ENCODE data around the gene ABHD17C.

Gene ABHD17C

DNA sequence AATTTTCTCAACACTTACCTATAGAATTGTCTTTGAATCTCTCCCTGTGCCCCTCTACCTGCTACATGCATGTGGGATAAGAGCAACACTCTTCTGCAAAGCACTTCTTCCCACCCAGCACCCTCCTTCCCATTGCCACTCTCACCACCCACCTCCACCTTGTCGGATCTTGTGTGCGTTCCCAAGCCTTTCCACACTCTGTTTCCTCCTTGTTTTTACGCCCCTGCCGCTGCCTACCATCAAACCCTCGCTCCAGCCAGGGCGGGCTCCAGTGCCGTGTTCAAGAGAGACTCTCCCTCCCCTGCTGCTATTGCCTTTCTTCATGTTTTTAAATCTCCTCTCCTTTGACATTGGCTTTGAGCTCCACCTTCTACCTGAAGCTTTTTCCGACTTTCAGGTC lies 40.2 kb downstream of the ABHD17C start:
- H2AFZ ChIP-seq (ENCODE audit: low read length) = no peak overlapping the region
- H3K36me3 ChIP-seq (replicated peaks; ENCODE audit: insufficient read depth, low read length) = no peaks in the 10 kb centered on the region
- no peak overlapping the region for H3K4me2 ChIP-seq (ENCODE audit: low read depth, low read length)
- H3K9ac ChIP-seq (ENCODE audit: low read length) = no peak overlapping the region
- no peaks in the 10 kb centered on the region for H4K20me1 ChIP-seq (ENCODE audit: insufficient read depth, low read length)
- H3K9me2 ChIP-seq (replicated peaks; ENCODE audit: insufficient read depth, low read length) = no peaks in the 10 kb centered on the region
- no peak overlapping the region for H3K4me3 ChIP-seq (ENCODE audit: low read length)
- H3K27ac ChIP-seq (ENCODE audit: low read length) = no peak overlapping the region
- no peaks in the 10 kb centered on the region for H3F3A ChIP-seq (ENCODE audit: insufficient read depth, low read length)
- no peak for DNase-seq
- H3K79me2 ChIP-seq (ENCODE audit: low read length) = 0 out of 2 replicates have a peak, but pooled peaks cover 3% of the 10 kb centered on the region
- TF ChIP-seq, protein P1, sequence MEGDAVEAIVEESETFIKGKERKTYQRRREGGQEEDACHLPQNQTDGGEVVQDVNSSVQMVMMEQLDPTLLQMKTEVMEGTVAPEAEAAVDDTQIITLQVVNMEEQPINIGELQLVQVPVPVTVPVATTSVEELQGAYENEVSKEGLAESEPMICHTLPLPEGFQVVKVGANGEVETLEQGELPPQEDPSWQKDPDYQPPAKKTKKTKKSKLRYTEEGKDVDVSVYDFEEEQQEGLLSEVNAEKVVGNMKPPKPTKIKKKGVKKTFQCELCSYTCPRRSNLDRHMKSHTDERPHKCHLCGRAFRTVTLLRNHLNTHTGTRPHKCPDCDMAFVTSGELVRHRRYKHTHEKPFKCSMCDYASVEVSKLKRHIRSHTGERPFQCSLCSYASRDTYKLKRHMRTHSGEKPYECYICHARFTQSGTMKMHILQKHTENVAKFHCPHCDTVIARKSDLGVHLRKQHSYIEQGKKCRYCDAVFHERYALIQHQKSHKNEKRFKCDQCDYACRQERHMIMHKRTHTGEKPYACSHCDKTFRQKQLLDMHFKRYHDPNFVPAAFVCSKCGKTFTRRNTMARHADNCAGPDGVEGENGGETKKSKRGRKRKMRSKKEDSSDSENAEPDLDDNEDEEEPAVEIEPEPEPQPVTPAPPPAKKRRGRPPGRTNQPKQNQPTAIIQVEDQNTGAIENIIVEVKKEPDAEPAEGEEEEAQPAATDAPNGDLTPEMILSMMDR (IDR thresholded peaks at IDR 0.05; ENCODE audit: low read length) = no peak
- TF ChIP-seq EZH2phosphoT487 (IDR thresholded peaks at IDR 0.05; ENCODE audit: low read length) = no peak
- TF ChIP-seq EZH2 (optimal IDR thresholded peaks at IDR 0.05; ENCODE audit: low read depth, low read length) = no peak
- H3K9me3 ChIP-seq (replicated peaks; ENCODE audit: insufficient read depth, low read length) = no peaks in the 10 kb centered on the region
- H3K27me3 ChIP-seq (replicated peaks; ENCODE audit: insufficient read depth, low read length) = no peaks in the 10 kb centered on the region
- no peaks in the 10 kb centered on the region for H3K4me1 ChIP-seq (ENCODE audit: low read length)

DNA sequence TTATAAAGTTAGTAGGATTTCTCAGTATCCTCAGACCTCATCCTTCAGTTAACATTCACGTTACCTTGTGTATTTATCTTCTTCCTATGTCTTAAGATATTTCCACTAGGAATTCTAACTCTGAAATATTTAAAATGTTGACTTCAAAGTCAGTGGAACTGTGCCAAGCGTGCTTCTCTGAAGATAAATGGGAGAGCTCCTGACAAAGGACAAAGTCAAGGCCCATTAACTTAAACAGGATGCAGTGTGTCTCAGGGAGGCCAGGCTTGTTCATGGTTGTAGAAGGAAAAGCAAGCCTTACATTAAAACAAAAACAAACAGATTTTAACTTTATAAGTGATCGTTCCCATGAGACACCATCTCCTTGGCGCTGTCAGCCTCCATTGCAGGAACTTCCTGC lies 41.5 kb downstream of the ABHD17C start:
- H2AFZ ChIP-seq (ENCODE audit: low read length) = no peak overlapping the region
- no peaks in the 10 kb centered on the region for H3K9me2 ChIP-seq (replicated peaks; ENCODE audit: insufficient read depth, low read length)
- H4K20me1 ChIP-seq (ENCODE audit: insufficient read depth, low read length) = no peaks in the 10 kb centered on the region
- 0 out of 2 replicates have a peak, but pooled peaks cover 3% of the 10 kb centered on the region for H3K79me2 ChIP-seq (ENCODE audit: low read length)
- no peak overlapping the region for H3K4me3 ChIP-seq (ENCODE audit: low read length)
- H3K36me3 ChIP-seq (replicated peaks; ENCODE audit: insufficient read depth, low read length) = no peaks in the 10 kb centered on the region
- no peak overlapping the region for H3K4me2 ChIP-seq (ENCODE audit: low read depth, low read length)
- no peak overlapping the region for H3K27ac ChIP-seq (ENCODE audit: low read length)
- no peaks in the 10 kb centered on the region for H3K4me1 ChIP-seq (ENCODE audit: low read length)
- H3K9me3 ChIP-seq (replicated peaks; ENCODE audit: insufficient read depth, low read length) = no peaks in the 10 kb centered on the region
- TF ChIP-seq EZH2phosphoT487 (IDR thresholded peaks at IDR 0.05; ENCODE audit: low read length) (no peak), EZH2 (optimal IDR thresholded peaks at IDR 0.05; ENCODE audit: low read depth, low read length) (no peak)
- TF ChIP-seq, protein P1 (IDR thresholded peaks at IDR 0.05; ENCODE audit: low read length) = no peak
- DNase-seq = no peak
- no peak overlapping the region for H3K9ac ChIP-seq (ENCODE audit: low read length)
- no peaks in the 10 kb centered on the region for H3K27me3 ChIP-seq (replicated peaks; ENCODE audit: insufficient read depth, low read length)
- H3F3A ChIP-seq (ENCODE audit: insufficient read depth, low read length) = no peaks in the 10 kb centered on the region

DNA sequence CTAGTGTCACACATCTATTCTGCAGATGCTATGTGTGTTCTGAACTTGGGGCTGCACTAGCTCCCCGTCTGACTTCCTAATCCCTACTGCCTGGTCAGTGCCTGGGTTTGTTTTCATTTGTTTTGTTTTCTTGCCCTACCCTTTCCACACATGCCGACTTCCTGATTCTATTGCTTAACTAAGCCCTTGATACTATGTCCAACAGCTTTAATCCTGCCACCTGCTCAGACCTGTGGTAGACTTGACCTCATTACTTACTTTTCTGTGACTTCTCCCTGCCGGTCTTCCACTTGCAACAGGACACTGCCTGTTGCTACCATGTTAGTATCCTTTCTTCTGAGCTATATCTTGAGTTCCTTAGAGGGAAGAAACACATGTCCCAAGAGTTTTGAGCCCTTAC lies 44.8 kb downstream of the ABHD17C start:
- H3K9ac ChIP-seq (ENCODE audit: low read length) = no peak overlapping the region
- no peaks in the 10 kb centered on the region for H3K27me3 ChIP-seq (replicated peaks; ENCODE audit: insufficient read depth, low read length)
- H3K9me3 ChIP-seq (replicated peaks; ENCODE audit: insufficient read depth, low read length) = no peaks in the 10 kb centered on the region
- H3K4me1 ChIP-seq (ENCODE audit: low read length) = no peaks in the 10 kb centered on the region
- no peak overlapping the region for H3K4me3 ChIP-seq (ENCODE audit: low read length)
- H3K27ac ChIP-seq (ENCODE audit: low read length) = no peak overlapping the region
- H3K36me3 ChIP-seq (replicated peaks; ENCODE audit: insufficient read depth, low read length) = no peaks in the 10 kb centered on the region
- H3F3A ChIP-seq (ENCODE audit: insufficient read depth, low read length) = no peaks in the 10 kb centered on the region
- H2AFZ ChIP-seq (ENCODE audit: low read length) = no peak overlapping the region
- TF ChIP-seq, protein P1 (IDR thresholded peaks at IDR 0.05; ENCODE audit: low read length) = no peak
- TF ChIP-seq EZH2phosphoT487 (IDR thresholded peaks at IDR 0.05; ENCODE audit: low read length) = no peak
- TF ChIP-seq EZH2 (optimal IDR thresholded peaks at IDR 0.05; ENCODE audit: low read depth, low read length) = no peak
- DNase-seq = no peak
- 0 out of 2 replicates have a peak, but pooled peaks cover 3% of the 10 kb centered on the region for H3K79me2 ChIP-seq (ENCODE audit: low read length)
- no peaks in the 10 kb centered on the region for H3K9me2 ChIP-seq (replicated peaks; ENCODE audit: insufficient read depth, low read length)
- H3K4me2 ChIP-seq (ENCODE audit: low read depth, low read length) = no peak overlapping the region
- H4K20me1 ChIP-seq (ENCODE audit: insufficient read depth, low read length) = no peaks in the 10 kb centered on the region

Data from MM.1S (cell line).